Stimulated activated CD8-positive, alpha-beta memory T cell treated with anti-CD3 and anti-CD28 coated beads, Interleukin-15, amount 100 ng/mL, for 1 hour (primary cell): ENCODE data around the gene MAPKBP1.
"Not testable (repeated sequence)": the region's sequence is repeated elsewhere in the genome, so short reads cannot be mapped to it uniquely, and the experiment has no call there.

Experiments
- DNase-seq: peaks from one replicate; pipeline ENCODE4 v3.0.0-alpha.2; 2020; ENCODE audit warnings: low read depth

The MAPKBP1 gene

GRCh38 chr15:41825572-41826535 is 51.6 kb downstream of the MAPKBP1 start:
- no peak for DNase-seq

- DNase-seq, result no peak
Observed at GRCh38 chr15:41827290-41827879, 53.1 kb downstream of the MAPKBP1 start.

- peak; percentile 96 for DNase-seq
Observed at GRCh38 chr15:41827880-41828806, 53.9 kb downstream of the MAPKBP1 start, which contains the start of gene JMJD7. JMJD7 (plus strand) TSS chr15:41828092; CDS start chr15:41828125, 33 bp downstream.

GRCh38 chr15:41828807-41829141 is 54.5 kb downstream of the MAPKBP1 start:
- no peak for DNase-seq

- no peak for DNase-seq
Observed at GRCh38 chr15:41829959-41830646, 55.8 kb downstream of the MAPKBP1 start.

GRCh38 chr15:41831291-41831690 is 57.0 kb downstream of the MAPKBP1 start:
- DNase-seq, result not testable (repeated sequence)

GRCh38 chr15:41832208-41832607 is 57.9 kb downstream of the MAPKBP1 start:
- DNase-seq, result no peak

GRCh38 chr15:41832875-41833274 is 58.6 kb downstream of the MAPKBP1 start:
- no peak for DNase-seq

GRCh38 chr15:41834096-41834495 is 59.8 kb downstream of the MAPKBP1 start:
- DNase-seq, result no peak

- DNase-seq, result no peak
Observed at GRCh38 chr15:41836073-41836472, 61.8 kb downstream of the MAPKBP1 start.

- DNase-seq, result no peak
Observed at GRCh38 chr15:41836713-41837454, 62.6 kb downstream of the MAPKBP1 start.

- no peak for DNase-seq
Observed at GRCh38 chr15:41838400-41838897, 64.2 kb downstream of the MAPKBP1 start, which contains the start of gene PLA2G4B. PLA2G4B (plus strand) TSS chr15:41838847; CDS start chr15:41838914, 67 bp downstream.

GRCh38 chr15:41839781-41840491 is 65.7 kb downstream of the MAPKBP1 start:
- no peak for DNase-seq

GRCh38 chr15:41840673-41841072 is 66.4 kb downstream of the MAPKBP1 start:
- DNase-seq, result no peak

- no peak for DNase-seq
Observed at GRCh38 chr15:41841131-41841530, 66.8 kb downstream of the MAPKBP1 start.

- DNase-seq, result no peak
Observed at GRCh38 chr15:41842229-41842628, 67.9 kb downstream of the MAPKBP1 start.

- DNase-seq, result no peak
Observed at GRCh38 chr15:41843571-41843970, 69.3 kb downstream of the MAPKBP1 start.

- no peak for DNase-seq
Observed at GRCh38 chr15:41844814-41845213, 70.5 kb downstream of the MAPKBP1 start.

- DNase-seq, result no peak
Observed at GRCh38 chr15:41847206-41847605, 72.9 kb downstream of the MAPKBP1 start.

- DNase-seq, result no peak
Observed at GRCh38 chr15:41847981-41848380, 73.7 kb downstream of the MAPKBP1 start.
